H1 (cell line): ENCODE measurements around the gene ZNF260. TPM values are rescaled to one million over a fixed set of nuclear protein-coding genes. Genes with fewer than 3 reads are reported as not detected.

Experiments used
- BRCA1 ChIP-seq: IDR thresholded peaks from 2 replicates; pipeline ENCODE4 v1.6.1; 2012; ENCODE audit warnings: low read depth, low read length, improper control_type of control experiment
- CEBPB ChIP-seq: IDR thresholded peaks from 2 replicates; pipeline ENCODE4 v1.6.1; 2012; ENCODE audit warnings: low read depth, low read length
- CHD1 ChIP-seq: IDR thresholded peaks from 2 replicates; pipeline ENCODE4 v1.6.1; 2012; ENCODE audit warnings: low read depth, low read length, improper control_type of control experiment
- CHD2 ChIP-seq: IDR thresholded peaks from 2 replicates; pipeline ENCODE4 v1.6.1; 2012; ENCODE audit warnings: low read length, improper control_type of control experiment
- CREB1 ChIP-seq: IDR thresholded peaks from 2 replicates; pipeline ENCODE4 v1.6.1; 2012; ENCODE audit warnings: inconsistent platforms
- EP300 ChIP-seq, 2 experiments: IDR thresholded peaks; 1 replicate in 1 of 2; 2 replicates in 1 of 2; pipeline ENCODE4 v1.6.1; 2011 to 2012; ENCODE audit warnings: low read depth in 2 of 2, low read length in 2 of 2, mild to moderate bottlenecking in 2 of 2, borderline replicate concordance in 1 of 2, inconsistent platforms in 1 of 2, moderate library complexity in 1 of 2
- EZH2 ChIP-seq: fragments of 200-600 bp; sonication (generic); IDR thresholded peaks from 2 replicates; pipeline ENCODE4 v1.7.1; 2012; ENCODE audit warnings: low read depth, mild to moderate bottlenecking, moderate library complexity, low read length, inconsistent platforms; ENCODE audit not compliant: severe bottlenecking
- HDAC2 ChIP-seq, 2 experiments: fragments of 300-600 bp in 1 of 2; sonication (generic) in 1 of 2; IDR thresholded peaks; 2 replicates each; pipeline ENCODE4 v1.6.1; 2011 to 2012; ENCODE audit warnings: low read depth in 2 of 2, low read length in 2 of 2, mild to moderate bottlenecking in 2 of 2, moderate library complexity in 2 of 2, borderline replicate concordance in 1 of 2, inconsistent platforms in 1 of 2
- JUN ChIP-seq: IDR thresholded peaks from 2 replicates; pipeline ENCODE4 v1.6.1; 2011; ENCODE audit warnings: low read depth, mild to moderate bottlenecking, improper control_type of control experiment, low read length
- KDM4A ChIP-seq: IDR thresholded peaks from one replicate; pipeline ENCODE4 v1.7.1; 2012; ENCODE audit warnings: low read depth, mild to moderate bottlenecking, moderate library complexity, low read length, inconsistent platforms; ENCODE audit not compliant: severe bottlenecking
- KDM5A ChIP-seq: fragments of 200-600 bp; IDR thresholded peaks from 2 replicates; pipeline ENCODE4 v1.7.1; 2012; ENCODE audit warnings: mild to moderate bottlenecking, low read length, inconsistent platforms, mixed read lengths
- MAX ChIP-seq: IDR thresholded peaks from 2 replicates; pipeline ENCODE4 v1.6.1; 2012; ENCODE audit warnings: inconsistent platforms
- NRF1 ChIP-seq: IDR thresholded peaks from 2 replicates; pipeline ENCODE4 v1.6.1; 2011; ENCODE audit warnings: mild to moderate bottlenecking, low read depth, low read length, improper control_type of control experiment
- POLR2A ChIP-seq, 2 experiments: IDR thresholded peaks; 1 replicate in 1 of 2; 2 replicates in 1 of 2; pipeline ENCODE4 v1.6.1; 2011; ENCODE audit warnings: low read depth in 2 of 2, low read length in 2 of 2, mild to moderate bottlenecking in 2 of 2; ENCODE audit errors: control extremely low read depth in 1 of 2
- POLR2AphosphoS5 ChIP-seq: IDR thresholded peaks from 2 replicates; pipeline ENCODE4 v1.6.1; 2011; ENCODE audit warnings: low read depth, low read length
- SAP30 ChIP-seq: fragments of 300-600 bp; sonication (generic); IDR thresholded peaks from 2 replicates; pipeline ENCODE4 v1.7.1; 2012; ENCODE audit warnings: low read length, moderate library complexity, mild to moderate bottlenecking, inconsistent platforms; ENCODE audit not compliant: insufficient read depth, insufficient replicate concordance
- SIN3A ChIP-seq, 2 experiments: IDR thresholded peaks in 1 of 2; conservative IDR thresholded peaks in 1 of 2; 2 replicates each; pipeline ENCODE4 v1.6.1; 2011 to 2012; ENCODE audit warnings: low read length in 2 of 2, improper control_type of control experiment in 1 of 2, low read depth in 1 of 2, mild to moderate bottlenecking in 1 of 2
- SP4 ChIP-seq: IDR thresholded peaks from 2 replicates; pipeline ENCODE4 v1.6.1; 2012; ENCODE audit warnings: low read length, inconsistent platforms
- SUZ12 ChIP-seq: fragments of 200-600 bp; sonication (generic); IDR thresholded peaks from 2 replicates; pipeline ENCODE4 v1.6.1; 2012; ENCODE audit warnings: mild to moderate bottlenecking, inconsistent platforms, low read length, moderate library complexity, mixed read lengths
- TAF1 ChIP-seq: IDR thresholded peaks from 2 replicates; pipeline ENCODE4 v1.6.1; 2011; ENCODE audit warnings: mild to moderate bottlenecking, low read depth, low read length
- TAF7 ChIP-seq: optimal IDR thresholded peaks from 2 replicates; pipeline ENCODE3; 2011; ENCODE audit warnings: low read depth, mild to moderate bottlenecking, inconsistent platforms, low read length, moderate library complexity, borderline replicate concordance
- TBP ChIP-seq: IDR thresholded peaks from 2 replicates; pipeline ENCODE4 v1.6.1; 2011; ENCODE audit warnings: low read depth, low read length, improper control_type of control experiment
- USF2 ChIP-seq: IDR thresholded peaks from 2 replicates; pipeline ENCODE4 v1.6.1; 2011; ENCODE audit warnings: low read length, improper control_type of control experiment
- polyA plus RNA-seq, 7 experiments: library from polyadenylated mRNA; depleted of rRNA in 3 of 7; stranded (reverse) in 5 of 7; unstranded in 2 of 7; fragments of >200 nt in 5 of 7; fragments of 200-250 nt in 2 of 7; gene quantifications; 1 replicate in 5 of 7; 2 replicates in 1 of 7; 4 replicates in 1 of 7; pipeline versions ENCODE4 v1.2.1 to v1.2.3, GENCODE V29; 2011 to 2013; ENCODE audit warnings: missing spikeins in 2 of 7, mixed read lengths in 2 of 7
- total RNA-seq: library from RNA; stranded (reverse); fragmentation: NEBNext Ultra II Directional; extraction: Animal tissue kit (Norgen Biotek cat#: 25700); gene quantifications from 2 replicates; pipeline ENCODE4 v1.2.1, GENCODE V29; 2021

ZNF260 gene
- total and polyA plus RNA-seq, 2 of the 8 experiments (the other 6 are each of a cell fraction or from before 2014, with no cell fraction given): 5.5 to 30.7 TPM

- TF ChIP-seq MAX (peak; percentile 86), SAP30 (no peak), HDAC2 (IDR thresholded peaks at IDR 0.05; ENCODE audit: borderline replicate concordance in 1 of 2, low read depth in 2 of 2, low read length in 2 of 2) (no peak), NRF1 (peak; percentile 36), POLR2AphosphoS5 (peak; percentile 82), EP300 (IDR thresholded peaks at IDR 0.05; ENCODE audit: borderline replicate concordance in 1 of 2, low read depth in 2 of 2, low read length in 2 of 2) (0 out of 3 replicates have a peak, but pooled peaks of 1 of the 2 experiments have one; percentile 8), CHD1 (no peak), POLR2A (IDR thresholded peaks at IDR 0.05; ENCODE audit: control extremely low read depth in 1 of 2, low read depth in 2 of 2, low read length in 2 of 2) (peak; percentile 80 to 84; a peak in 2 of 3 replicates), SUZ12 (no peak), CREB1 (peak; percentile 87), SP4 (peak; percentile 69; the same call in 1 of the 2 replicates), KDM5A (no peak), BRCA1 (peak; percentile 40; the same call in 1 of the 2 replicates), TBP (peak; percentile 83), KDM4A (peak; percentile 88), SIN3A (conservative IDR thresholded peaks at IDR 0.05 in 1 of 2, IDR thresholded peaks at IDR 0.05 in 1 of 2; ENCODE audit: low read depth in 1 of 2, low read length in 2 of 2) (no peak), TAF7 (peak; percentile 74), CEBPB (no peak), USF2 (peak; percentile 18; the same call in 1 of the 2 replicates), TAF1 (peak; percentile 93), CHD2 (peak; percentile 61; the same call in 1 of the 2 replicates), JUN (no peak), EZH2 (no peak)
Measured at GRCh38 chr19:36528194-36528920, at the start of gene ZNF260 (continued).
